HL-60 (cell line): ENCODE data around the gene SLC26A1.
"Not testable (repeated sequence)": the region's sequence is repeated elsewhere in the genome, so short reads cannot be mapped to it uniquely, and the experiment has no call there.

Experiments used
- CTCF ChIP-seq: IDR thresholded peaks from one replicate; pipeline ENCODE4 v1.5.1; 2011; ENCODE audit warnings: low read length, control low read depth, inconsistent platforms; ENCODE audit not compliant: insufficient read depth
- GABPA ChIP-seq: IDR thresholded peaks from 2 replicates; pipeline ENCODE4 v1.6.1; 2012; ENCODE audit warnings: low read depth
- POLR2AphosphoS5 ChIP-seq: IDR thresholded peaks from 2 replicates; pipeline ENCODE4 v1.6.1; 2012; ENCODE audit warnings: low read depth
- REST ChIP-seq: IDR thresholded peaks from 2 replicates; pipeline ENCODE4 v1.6.1; 2012; ENCODE audit warnings: low read depth; ENCODE audit not compliant: insufficient replicate concordance
- SPI1 ChIP-seq: IDR thresholded peaks from 2 replicates; pipeline ENCODE4 v1.6.1; 2012; ENCODE audit warnings: low read depth, mild to moderate bottlenecking, borderline replicate concordance

GRCh38 chr4:939508-939907, 53.7 kb downstream of the SLC26A1 start:
- TF ChIP-seq CTCF, REST, GABPA, POLR2AphosphoS5, SPI1: not testable (repeated sequence)
